Stimulated activated CD4-positive, alpha-beta T cell treated with anti-CD3 and anti-CD28 coated beads, Interleukin-15, amount 100 ng/mL, for 1 hour (primary cell): ENCODE results near the gene BPIFB4.

ENCODE experiments used
- DNase-seq, 2 donors: peaks; one replicate each; pipeline ENCODE4 v3.0.0-alpha.2; 2020; ENCODE audit warnings: low read depth in 1 of 2, low spot score in 1 of 2

BPIFB4 gene

GRCh38 chr20:33160681-33161080 lies 81.2 kb downstream of the BPIFB4 start:
- no peak for DNase-seq
